HG03095 (cell line): ENCODE data around the gene KCTD11.
"Not testable (repeated sequence)": the region's sequence is repeated elsewhere in the genome, so short reads cannot be mapped to it uniquely, and the experiment has no call there.

Experiments used
- ATAC-seq: cut with Tn5 transposase; IDR thresholded peaks from one replicate; pipeline ENCODE4 v1.9.1; 2021; ENCODE audit warnings: moderate library complexity; ENCODE audit not compliant: unreplicated experiment

KCTD11 gene

DNA sequence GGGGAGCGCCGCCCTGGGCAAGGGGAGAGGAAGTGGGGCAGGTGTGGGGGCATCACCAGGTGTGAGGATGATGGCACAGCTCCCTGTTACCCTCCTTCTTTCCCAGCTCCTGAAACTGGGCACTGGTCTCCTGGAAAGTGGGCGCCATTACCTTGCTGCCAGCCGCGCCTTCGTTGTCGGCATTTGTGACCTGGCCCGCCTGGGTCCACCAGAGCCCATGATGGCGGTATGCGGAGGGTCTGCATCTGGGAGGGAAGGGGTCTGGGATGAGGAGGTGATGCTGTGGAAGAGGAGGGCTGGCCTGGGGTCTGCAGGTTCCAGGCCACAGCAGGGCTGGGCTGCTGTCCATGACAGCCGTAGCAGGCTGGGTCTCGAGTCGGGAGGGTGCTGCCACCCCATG lies 10.1 kb upstream of the KCTD11 start:
- no peak for ATAC-seq

DNA sequence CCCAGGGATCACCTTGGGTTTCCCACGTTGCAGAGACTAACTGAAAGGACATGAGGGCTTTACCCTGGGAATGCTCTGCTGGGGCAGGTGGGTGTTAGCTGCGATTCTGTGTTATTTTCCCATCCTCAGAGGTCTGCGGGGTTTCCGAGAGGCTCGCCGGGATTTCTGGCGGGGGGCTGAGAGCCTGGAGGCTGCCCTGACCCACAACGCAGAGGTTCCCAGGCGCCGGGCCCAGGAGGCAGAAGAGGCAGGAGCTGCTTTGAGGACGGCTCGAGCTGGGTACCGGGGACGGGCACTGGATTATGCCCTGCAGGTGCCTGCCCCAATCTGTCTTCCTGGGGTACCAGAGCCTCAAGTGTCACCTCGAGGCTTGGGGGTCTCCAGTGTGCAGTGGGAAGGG lies 8.7 kb upstream of the KCTD11 start:
- no peak for ATAC-seq

DNA sequence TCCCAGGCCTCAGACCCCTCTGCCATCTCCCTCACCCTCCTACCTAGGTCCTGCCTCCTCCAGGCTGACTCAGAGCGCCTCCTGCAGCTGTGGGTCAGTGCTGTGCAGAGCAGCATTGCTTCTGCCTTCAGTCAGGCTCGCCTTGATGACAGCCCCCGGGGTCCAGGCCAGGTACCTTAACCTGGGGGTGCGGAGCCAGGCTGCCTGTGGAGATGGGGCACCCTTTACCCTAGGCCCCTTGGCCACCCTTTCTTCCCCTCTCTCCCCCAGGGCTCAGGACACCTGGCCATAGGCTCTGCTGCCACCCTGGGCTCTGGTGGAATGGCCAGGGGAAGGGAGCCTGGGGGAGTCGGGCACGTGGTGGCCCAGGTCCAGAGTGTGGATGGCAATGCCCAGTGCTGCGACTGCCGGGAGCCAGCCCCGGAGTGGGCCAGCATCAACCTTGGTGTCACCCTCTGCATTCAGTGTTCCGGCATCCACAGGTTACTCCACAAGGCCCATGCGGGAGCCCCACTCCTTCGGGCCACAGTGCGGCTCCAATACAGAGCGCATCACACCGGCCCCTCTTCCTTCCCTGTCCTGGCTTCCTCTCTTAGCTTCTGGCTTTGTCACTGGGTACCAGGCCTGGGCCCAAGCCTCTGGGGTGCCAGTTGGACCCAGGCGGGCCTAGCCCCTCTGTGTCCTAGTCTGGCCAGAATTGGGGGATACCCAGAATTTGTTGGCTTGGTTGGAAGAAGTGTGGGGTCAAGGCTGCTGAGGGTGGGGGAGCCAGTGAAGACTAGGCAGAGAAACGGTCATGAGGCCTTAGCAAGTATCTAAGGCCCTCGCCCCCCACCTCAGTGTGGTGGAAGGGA lies 5.0 kb upstream of the KCTD11 start:
- no peak for ATAC-seq

DNA sequence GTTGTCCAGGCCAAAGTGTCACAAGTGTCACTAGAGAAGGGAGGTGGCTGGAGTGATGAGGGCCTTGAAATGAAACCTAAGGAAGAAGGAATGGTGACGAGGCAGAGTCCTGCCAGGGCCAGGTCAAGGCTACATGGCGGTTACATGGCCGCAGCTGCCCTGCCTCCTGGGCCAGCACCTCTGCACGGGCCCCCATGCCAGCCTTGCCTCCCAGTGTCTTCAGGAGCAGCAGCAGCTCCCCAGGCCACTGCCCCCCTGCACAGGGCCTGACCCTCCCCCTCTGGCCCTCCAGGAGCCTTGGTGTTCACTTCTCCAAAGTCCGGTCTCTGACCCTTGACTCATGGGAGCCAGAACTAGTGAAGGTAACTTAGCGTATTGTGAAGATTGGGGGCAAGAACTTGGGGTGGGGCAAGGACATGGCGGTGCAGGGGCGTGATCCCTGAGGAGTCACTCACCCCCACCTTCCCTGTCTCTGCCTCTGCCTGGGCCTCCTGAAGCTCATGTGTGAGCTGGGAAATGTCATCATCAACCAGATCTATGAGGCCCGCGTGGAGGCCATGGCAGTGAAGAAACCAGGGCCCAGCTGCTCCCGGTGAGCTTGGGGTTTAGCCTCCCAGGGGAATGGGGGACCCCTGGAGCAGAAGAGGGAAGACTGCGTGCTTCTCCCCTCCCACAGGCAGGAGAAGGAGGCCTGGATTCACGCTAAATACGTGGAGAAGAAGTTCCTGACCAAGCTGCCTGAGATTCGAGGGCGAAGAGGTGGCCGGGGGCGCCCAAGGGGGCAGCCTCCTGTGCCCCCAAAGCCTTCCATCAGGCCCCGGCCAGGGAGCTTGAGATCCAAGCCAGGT lies 4.1 kb upstream of the KCTD11 start:
- no peak for ATAC-seq

DNA sequence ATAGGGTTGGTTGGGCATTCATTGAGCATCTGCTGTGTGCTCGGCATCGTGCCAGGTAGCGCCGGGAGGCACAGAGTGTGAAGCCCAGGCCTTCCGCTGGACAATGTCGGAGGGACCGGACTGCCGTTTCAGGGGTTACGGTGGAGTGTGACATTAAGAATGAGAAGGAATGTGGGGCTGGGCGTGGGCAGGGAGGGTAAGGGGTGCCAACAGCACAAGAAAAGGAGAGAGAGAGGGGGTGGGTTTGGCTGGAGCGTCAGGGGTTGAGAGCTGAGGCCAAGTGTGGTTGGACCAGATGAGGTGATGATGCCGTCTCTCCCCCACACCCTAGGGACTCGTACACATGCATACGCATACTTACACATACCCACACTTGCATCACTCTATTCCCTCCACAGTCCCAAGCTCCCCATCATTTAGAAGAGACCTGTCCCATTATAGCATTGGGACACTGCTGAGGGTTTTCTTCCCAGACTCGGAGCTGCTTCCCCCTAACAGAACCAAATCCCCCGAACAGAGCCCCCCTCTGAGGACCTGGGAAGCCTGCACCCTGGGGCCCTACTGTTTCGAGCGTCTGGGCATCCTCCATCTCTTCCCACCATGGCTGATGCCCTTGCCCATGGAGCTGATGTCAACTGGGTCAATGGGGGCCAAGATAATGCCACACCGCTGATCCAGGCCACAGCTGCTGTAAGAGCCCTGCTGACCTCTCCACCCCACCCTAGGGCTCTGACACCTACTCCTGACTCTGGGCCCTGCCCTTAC lies 3.3 kb upstream of the KCTD11 start:
- ATAC-seq = no peak

DNA sequence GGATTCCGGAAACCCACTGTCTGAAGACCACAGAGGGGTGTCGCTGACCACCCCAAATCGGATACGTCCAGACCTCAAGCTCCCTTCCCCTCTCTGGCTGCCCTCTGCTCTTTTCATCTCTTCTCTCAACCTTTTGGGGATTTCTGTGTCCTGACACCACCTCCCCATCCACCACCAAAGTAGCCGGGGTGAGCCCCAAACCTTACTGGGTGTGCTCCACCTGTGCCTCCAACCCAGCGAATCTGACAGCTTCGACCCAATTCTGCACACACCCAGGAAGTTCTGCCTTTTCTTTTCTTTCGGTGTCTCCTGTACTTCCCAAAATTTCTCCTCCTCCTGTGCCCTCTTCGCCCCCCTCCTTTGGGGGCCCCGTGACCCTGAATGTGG lies 534 bp downstream of the KCTD11 start:
- no peak for ATAC-seq

DNA sequence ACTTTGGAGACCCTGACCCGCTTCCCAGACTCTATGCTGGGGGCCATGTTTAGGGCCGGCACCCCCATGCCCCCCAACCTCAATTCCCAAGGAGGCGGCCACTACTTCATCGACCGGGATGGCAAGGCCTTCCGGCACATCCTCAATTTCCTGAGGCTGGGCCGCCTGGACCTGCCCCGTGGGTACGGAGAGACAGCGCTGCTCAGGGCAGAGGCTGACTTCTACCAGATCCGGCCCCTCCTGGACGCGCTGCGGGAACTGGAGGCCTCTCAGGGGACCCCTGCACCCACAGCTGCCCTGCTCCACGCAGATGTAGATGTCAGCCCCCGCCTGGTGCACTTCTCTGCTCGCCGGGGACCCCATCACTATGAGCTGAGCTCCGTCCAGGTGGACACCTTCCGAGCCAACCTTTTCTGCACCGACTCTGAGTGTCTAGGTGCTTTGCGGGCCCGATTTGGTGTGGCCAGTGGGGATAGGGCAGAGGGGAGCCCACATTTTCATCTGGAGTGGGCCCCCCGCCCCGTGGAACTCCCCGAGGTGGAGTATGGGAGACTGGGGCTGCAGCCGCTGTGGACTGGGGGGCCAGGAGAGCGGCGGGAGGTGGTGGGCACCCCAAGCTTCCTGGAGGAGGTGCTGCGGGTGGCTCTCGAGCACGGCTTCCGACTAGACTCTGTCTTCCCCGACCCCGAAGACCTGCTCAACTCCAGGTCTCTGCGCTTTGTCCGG lies 1.1 kb downstream of the KCTD11 start:
- no peak for ATAC-seq

DNA sequence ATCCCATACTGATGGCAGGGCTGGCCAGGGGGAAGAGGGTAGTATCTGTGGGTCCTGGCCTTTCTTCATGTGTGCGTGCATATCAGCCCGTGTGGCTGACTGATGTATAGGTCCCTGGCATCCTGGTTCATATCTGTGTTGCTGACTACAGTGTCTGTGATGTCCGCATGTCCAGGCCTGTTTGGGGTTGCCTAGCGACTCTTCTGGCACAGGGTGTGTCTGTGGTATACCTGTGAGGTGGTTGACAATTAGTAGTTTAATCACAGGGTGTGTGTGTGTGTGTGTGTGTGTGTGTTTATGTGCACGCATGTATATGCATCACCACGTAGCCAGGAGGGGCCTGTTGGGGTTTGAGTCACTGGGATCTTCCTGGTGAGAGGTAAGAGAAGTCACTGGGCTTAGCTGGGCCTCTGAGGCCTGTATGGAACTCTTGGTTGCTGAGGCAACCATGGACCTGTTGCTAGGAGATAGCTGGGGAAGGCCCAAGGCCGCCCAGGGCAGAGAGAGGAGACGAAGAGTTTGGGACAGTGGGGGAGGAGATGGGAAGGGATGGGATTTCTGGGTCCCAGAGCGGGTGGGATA lies 2.4 kb downstream of the KCTD11 start:
- no peak for ATAC-seq

DNA sequence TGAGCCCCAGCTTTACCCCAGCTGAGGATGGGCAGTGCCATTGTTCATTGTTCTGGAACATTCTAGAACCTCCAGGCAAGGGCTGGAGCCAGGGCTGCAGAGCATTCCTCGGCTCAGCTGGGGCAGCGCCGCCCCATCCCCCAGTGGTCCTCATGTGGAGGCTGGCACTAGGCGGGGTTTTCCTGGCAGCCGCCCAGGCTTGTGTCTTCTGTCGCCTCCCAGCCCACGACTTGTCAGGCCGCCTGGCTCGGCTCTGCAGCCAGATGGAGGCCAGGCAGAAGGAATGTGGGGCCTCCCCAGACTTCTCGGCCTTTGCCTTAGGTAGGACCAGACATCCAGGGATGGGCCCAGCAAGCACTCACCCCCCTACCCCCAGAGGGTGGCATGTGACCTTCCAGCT lies 3.1 kb downstream of the KCTD11 start, which contains the start of gene TMEM95:
TSS of gene TMEM95 (plus strand) at position 104 of the 400 bp plus-strand sequence. CDS start at position 153, 49 bp downstream.
- ATAC-seq = no peak

DNA sequence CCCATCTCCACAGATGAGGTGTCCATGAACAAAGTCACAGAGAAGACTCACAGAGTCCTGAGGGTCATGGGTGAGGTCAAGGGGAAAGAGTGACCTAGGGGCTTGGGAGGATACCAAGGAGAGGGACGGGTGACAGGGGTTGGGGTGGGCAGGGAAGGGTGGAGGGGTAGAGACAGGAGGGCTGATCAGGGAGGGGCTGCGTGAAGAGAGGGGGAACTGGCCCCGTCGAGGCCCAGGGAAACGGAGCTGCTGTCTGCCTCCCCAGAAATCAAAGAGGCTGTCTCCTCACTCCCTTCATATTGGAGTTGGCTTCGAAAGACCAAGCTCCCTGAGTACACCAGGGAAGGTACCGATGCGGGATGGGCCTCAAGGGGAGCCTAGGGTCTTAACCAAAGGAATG lies 3.6 kb downstream of the KCTD11 start:
- ATAC-seq = no peak

DNA sequence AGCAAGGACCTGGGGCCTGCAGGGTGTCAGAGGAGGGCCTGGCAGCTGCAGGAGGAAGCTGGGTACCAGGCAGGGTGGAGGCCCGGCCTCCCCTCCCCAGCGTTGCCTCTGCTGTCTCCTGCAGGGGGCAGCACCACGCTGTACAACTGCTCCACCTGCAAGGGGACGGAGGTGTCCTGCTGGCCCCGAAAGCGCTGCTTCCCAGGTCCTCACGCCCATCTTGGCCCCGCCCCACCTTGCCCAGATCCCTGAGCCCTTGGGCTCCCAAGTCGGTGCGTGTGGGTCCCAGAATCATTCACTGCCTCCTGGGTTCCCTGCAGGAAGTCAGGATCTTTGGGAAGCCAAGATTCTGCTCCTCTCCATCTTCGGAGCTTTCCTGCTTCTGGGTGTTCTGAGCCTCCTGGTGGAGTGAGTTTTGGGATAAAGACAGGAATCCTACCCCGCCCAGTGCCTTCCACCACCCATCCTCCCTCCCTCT lies 4.1 kb downstream of the KCTD11 start:
- ATAC-seq = no peak

DNA sequence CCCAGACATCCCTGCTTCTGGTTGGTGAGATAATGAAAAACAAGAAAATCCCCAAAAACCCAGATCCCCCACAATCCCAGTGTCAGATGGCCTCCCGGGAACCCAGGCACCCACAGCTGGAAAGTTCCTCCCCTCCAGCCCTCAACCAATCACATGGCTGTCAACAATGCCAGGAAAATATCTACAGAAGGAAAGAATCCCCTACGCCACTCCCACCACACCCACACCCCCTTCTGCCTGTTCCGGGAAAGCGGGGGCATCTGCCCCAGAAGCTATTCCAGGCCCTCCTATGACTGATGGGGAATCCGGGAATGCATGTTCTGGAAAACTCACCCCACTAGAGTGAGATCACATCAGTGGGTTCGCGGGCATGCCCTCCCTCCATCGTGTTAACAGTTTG lies 4.8 kb downstream of the KCTD11 start:
- ATAC-seq = no peak

DNA sequence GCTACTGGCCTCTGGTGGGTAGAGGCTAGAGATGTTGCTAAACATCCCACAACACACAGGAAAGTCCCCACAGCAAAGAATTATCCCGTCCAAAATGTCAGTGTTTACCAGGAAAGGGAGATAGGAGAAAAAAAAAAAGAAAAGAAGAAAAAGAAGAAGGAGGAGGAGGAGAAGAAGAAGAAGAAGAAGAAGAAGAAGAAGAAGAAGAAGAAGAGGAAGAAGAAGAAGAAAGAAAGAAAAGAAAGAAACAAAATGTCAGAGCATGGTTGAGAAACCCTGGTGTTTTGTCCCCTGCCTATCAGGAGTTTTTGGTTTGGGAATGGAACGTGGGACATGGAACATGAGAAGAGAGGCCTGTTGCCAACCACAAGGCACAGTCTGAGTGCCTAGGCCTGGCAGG lies 5.4 kb downstream of the KCTD11 start:
- no peak for ATAC-seq

DNA sequence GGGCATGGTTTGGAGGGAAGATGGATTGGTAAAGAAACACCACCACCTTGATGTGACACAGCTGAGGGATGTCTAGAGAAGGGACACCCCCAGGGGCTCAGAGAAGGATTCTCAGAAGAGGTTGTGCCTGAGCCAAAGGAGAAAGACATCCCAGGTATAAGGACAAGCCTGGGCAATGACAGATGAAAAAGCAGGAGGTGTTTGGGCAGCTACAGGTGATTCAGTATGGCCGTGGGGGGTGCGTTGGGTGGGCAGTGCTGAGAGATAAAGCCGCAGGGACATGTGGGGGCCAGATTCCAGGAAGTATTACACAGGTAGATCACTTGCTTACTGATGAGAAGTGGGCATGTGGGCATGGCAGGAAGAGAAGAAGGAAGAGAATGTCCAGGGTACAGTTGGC lies 9.9 kb downstream of the KCTD11 start:
- no peak for ATAC-seq

DNA sequence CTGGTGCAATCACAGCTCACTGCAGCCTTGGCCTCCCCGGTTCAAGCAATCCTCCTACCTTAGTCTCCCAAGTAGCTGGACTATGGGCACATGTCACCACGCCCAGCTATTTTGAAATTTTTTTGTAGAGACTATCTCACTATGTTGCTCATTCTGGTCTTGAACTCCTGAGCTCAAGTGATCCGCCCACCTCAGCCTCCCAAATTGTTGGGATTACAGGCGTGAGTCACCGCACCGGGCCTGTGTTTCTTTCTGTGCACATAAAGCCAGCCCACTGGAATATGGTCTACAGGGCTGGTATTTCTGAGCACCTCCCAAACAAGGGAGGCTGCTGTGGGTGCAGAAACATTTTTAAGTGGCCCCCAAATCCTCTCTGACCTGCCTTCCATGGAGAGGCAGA lies 11.3 kb downstream of the KCTD11 start:
- ATAC-seq = no peak

DNA sequence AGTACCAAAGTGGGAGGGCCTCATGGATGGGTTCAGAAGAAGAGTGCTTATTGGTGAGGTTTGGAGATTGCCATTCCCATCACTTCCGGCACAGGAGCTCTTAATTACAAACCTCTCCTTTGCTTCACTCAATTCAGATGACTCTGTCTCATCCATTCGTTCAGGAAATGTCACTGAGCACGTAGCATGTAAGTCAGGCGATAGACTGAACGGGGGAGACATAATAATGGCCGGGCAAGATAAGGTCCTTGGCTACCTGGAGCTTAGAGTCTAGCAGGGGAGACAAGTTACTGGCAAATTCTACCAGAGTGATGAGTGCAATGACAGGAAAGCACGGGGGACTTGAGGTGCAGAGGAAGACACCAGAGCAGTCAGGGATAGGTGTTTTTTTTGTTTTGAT lies 14.0 kb downstream of the KCTD11 start:
- ATAC-seq = not testable (repeated sequence)

DNA sequence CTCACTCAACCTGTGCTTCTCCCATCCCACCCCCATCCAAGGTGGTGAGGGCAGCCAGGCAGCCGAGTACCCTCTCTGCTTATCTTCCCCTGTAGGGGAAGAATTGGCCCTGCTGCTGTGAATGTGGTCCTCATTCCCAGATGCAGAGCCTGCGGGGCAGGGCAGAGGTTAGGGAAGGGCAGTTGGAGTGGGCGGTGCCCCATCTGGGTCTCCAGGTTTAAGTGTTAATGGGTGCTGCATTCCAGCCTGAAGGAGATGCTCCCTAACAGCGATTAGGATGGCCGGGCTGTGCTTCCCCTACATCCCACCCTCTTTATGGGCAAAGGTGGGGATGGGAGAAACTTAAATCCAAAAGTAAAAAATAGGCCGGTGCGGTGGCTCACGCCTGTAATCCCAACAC lies 15.1 kb downstream of the KCTD11 start:
- ATAC-seq = no peak

DNA sequence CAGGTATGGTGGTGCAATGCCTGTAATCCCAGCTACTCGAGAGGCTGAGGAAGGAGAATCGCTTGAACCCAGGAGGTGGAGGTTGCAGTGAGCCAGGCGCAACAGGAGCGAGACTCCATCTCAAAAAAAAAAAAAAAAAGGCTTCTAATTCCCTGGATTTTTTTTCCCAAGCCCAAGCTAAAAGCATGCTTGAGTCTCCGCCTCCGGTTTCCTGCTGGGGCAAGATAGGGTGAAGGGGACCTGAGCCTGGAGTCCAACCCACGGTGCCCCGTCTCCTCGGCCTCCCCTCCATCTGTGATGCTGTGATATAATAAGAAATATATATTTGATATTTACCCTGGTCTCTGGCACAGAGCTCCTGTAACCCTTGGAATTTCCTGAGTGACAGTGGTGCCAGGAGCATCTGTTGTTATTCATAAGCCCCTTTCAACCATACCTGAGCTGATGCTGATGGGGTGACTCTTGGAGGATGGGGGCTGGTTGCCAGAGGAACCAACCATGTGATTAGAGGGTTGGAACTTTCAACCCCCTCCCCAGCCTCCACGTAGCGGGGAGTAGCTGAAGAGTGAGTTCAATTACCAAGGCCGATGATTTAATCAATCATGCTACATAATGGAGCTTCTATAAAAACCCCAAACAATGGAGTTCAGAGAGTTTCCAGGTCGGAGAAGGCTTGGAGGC lies 16.1 kb downstream of the KCTD11 start:
- ATAC-seq = no peak

DNA sequence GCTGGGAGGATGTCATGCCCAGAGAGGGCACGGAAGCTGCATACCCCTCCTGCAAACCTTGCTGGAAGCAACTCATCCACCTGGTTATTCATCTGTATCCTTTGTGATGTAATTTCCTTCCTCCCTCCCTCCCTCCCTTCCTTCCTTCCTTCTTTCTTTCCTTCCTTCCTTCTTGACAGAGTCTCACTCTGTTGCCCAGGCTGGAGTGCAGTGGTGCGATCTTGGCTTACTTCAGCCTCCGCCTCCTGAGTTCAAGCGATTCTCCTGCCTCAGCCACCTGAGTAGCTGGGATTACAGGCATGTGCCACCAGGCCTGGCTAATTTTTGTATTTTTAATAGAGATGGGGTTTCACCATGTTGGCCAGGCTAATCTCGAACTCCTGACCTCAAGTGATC lies 16.6 kb downstream of the KCTD11 start:
- ATAC-seq = not testable (repeated sequence)

DNA sequence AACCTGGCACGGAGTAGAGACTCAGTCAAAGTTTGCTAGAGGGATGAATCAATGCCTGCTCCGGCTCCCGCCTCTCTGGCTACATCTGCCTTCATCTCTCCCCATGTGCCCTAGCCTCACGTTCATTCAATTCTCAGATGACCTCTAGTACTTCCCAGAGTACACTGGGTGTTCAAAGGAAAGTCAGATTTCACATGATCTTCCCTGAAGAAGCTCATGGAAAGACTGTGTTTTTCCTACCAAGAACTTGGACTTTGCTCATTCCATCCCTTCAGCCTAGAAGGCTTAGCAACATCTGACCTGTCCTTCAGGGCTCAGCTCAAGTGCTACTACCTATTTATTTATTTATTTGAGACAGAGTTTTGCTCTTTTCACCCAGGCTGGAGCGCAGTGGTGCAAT lies 17.9 kb downstream of the KCTD11 start:
- ATAC-seq = no peak
